Measurements from ENCODE around the gene LTK.

LTK gene

DNA sequence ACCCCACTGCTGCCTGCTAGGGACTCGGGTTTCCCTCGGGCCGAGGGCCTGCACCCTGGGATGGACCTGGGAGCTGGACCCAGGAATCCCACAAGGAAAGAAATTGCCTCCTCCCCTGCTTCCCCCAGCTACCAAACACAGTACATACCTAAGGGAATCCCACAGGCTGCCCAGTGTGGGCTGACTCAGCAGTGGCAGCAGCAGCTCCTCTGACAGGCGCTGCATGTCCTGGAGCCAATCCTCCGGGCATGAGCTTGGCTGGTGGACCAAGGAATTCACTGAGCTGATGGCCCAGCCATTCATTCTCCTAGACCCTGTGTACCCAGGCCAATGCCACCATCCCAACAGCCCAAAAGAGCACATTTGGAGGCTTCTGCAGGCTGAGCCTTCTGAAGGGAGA, 9.5 kb upstream of the LTK start:
- DNase-seq, result no peak

DNA sequence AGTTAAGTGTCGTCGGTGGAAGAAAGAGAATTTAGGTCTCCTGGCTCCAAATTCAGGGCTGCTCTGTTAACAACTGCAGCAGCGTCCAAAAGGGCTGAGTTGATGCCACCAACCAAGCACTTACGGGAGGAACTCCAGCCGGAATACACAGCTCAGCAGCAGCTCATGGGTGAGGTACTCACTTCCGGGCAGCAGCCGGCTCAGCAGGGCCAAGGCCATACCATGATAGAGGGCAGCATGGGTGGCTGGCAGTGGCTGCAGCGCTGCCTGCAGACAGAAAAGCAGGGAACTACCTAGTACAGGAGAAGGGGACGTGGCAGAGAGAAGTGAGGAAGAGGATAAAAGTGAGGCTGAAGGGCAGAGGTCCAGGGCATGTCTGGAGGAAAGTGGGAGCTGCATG, 8.0 kb upstream of the LTK start:
- DNase-seq, result no peak

DNA sequence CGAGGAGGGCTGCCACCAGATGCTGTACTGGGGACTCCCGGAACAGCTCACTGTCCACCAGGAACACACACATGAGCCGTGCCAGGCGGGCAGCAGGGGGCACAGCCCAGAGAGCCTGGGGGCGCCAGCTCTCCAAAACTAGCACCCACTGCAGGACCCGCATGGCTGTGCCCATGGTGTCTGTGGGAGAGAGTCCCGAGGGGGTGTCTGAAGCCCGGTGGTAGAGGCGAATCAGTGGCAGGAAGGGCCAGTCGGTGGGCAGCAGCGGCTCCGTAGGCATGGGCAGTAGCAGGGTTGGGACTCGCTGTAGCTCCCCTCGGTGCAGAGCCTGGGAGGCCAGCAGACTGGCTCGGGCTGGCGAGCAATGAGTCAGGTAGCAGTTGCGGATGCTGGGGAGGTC, 7.0 kb upstream of the LTK start:
- no peak for DNase-seq

DNA sequence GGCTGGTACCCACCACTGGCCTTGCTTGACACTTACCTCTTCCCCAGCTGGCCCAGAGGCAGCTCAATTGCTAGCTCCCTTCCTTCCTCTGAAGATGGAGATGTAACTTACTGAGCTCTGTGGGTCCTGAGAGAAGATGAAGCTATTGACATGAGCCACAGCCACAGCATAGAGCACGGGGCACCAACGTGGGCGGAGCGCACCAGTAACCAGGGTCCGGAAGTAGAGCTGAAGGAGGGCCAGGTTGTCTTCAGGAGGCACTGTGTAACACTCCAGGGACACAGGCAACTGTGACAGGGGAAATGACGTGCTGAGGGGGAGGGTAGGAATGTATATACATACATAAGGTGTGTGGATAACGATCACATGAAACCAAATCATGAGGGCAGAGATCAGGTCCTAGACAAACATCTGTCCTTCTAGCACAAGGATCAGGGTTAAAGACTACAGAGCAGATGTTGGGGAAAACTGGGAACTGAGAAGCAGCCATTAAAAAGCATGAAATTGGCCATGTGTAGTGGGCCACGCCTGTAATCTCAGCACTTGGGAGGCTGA, 4.3 kb upstream of the LTK start:
- no peak for DNase-seq

DNA sequence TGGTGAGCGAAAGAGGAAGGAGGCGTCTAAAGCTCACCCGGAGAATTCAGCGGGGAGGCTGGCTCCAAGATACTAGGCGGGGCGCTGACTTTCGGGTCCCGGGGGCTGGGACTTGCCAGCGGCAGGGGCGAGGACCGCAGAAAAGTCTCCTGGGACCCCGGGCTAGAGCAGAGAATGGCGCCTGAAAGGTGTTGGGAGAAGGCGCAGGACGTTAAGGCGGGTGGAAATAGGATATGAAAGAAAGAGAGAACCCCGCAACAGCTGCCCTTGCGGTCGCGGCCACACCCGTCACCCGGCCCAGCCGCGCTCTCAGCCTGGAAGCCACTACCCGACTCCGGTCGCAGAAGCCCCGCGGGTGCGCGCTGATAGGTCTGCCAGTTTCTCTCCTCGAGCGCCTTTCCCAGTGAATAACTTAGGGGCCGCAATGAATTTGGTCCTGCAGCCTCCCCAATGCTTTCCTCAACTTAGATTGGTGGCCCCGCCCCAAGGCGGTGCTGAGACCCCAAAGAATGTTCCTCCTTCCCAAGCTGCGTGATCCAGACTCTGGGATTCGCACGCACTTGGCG, 604 bp downstream of the LTK start:
- peak; percentile 10 for DNase-seq

DNA sequence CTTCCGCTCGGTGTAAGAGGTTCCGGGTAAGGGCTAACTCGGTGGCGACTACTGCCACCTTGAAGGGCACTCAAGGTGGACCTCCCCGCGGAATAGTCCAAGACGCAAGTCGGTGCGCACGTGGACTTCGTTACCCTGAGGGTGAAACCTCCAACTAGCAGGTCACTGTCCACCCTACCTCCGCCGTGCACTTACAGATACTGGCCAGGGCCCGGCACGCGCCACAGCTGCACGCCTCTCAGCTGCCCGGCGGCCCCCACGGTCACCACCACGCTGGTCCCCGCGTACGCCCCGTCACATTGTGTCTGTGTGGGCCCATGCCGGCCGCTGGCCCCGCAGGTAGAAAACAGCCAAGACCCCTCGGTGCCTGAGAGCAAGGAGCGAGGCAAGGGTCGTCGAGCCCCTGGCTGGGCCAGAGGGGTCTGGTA, 1.1 kb downstream of the LTK start:
- DNase-seq, result peak; percentile 7

DNA sequence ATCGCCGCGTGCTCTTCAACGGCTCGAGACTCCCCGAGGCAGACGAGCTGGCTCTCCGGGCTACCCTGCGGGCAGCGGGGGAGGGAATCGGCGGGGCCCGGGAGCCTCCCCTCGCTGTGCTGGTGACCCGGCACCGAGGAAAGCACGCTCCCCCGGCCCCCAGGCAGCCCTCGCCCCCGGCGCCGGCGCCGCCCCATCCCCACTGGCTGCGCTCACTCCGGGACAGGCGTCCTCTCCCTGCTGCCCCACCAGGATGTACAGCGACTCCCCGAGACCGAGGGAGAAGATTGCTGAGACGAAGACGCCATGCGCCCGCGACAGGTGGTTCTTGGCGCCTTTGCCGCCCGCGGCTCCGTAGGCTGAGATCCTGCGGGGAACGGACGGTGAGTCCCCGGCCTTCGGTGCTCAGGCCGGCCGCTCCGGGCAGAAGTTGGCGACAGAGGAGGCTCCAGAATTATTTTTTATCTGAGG, 1.7 kb downstream of the LTK start:
- DNase-seq, result peak; percentile 50

DNA sequence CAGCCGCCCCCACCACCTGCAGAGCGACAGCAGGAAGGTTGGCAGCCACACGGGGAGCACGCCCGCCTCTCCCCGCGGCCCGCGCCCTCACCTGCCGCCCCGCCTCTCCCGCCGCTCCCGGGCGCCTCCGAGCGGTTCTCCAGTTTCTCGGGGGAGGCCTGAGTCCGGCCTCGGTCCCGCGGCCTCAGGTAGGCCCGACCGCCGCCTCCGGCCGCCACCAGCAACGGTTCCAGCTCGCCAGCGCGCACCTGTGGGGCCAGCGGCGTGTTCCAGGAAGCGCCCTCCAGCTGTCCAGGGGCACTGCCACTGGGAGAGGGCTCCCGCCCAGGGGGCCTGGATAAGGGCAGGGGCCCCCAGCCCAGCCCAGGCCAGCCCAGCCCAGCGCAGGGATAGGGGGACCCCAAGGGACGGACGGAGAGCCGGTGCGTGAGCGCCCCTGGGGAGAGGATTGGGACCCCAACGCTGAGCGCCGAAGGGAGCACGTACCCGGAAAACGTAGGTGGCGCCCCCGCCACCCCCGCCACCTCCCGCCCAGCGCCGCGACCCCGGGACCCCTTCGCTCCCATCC, 2.2 kb downstream of the LTK start:
- DNase-seq, result peak; percentile 61

DNA sequence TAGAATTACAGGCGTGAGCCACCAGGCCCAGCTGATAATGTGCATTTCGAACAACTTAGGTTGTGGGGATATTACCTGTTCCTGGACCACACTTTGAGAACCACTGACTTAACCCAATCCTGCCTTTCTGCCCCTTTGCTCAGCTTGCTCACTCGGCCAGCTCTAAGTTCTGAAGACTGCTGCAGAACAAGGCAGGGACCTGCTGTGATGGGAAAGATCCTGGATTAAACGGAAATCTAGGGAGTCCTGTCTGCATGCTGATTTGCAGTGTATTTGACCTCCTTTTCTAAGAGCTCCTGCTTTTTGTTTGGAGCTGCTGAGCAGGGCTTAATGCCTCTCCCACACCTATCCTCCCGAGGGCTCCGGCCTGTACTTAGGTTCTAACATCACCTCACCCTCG, 2.9 kb downstream of the LTK start:
- DNase-seq, result no peak

DNA sequence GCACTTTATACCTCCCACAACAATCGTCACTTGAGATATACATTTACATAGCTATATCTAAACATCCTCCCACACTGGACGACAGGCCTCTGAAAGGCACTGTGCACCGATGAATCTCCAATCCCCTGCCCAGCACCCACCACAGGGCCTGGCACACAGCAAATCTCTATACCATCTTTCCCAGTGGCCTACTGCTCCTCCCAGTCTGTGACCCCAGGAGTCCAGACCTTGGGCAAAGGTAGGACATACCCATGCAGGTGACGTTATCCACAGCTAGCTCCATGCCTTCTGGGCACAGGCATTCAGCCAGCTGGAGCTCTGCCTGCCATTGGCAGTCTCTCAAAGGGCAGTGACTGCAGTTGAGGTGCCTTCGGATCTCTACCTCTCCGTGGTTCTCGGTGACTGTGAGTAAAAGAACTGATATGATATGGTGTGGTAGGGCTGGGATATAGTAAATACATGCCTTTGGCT, 5.8 kb downstream of the LTK start:
- no peak for DNase-seq

DNA sequence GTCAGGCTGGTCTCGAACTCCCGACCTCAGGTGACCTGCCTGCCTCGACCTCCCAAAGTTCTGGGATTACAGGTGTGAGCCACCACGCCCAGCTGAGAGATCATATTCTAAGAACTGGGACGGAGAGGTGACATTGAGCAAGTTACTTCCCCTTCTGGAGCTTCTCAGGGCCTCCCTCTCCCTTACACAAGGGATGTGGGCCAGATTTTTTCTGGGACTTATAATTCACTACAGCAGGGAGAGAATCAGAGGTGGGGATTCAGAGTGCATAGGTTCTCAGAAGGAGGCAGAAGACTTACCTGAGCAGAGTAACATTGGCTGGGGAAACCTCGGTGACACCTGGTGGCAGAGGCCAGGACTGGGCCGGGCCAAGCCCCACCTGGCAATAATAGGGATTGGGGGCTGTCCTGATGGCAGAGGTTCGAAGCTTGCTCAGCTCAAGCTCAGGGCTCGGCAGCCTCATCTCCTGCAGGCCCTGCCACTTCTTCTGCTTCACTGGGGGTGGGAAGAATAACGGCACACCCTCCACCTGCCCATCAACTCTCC, 6.8 kb downstream of the LTK start:
- DNase-seq, result no peak

DNA sequence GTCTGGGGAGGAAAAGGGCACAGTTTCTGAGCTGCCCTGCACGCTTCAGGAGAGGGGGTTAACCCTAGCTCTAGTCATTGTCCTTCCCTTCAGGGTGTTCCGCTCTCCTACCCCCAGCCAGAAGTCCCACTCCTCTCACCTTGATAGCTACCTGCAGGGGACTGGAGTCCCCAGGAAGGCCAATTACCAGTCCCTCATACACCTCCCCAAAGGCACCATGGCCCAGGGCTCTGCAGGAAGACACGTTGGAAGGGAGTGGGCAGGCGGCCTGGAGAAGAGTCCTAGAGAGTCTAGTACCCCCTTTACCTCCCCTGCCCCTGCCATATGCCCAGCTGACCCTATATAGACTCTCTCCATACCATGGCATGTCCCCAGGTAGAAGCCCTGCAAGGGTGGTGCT, 7.9 kb downstream of the LTK start:
- DNase-seq, result no peak

DNA sequence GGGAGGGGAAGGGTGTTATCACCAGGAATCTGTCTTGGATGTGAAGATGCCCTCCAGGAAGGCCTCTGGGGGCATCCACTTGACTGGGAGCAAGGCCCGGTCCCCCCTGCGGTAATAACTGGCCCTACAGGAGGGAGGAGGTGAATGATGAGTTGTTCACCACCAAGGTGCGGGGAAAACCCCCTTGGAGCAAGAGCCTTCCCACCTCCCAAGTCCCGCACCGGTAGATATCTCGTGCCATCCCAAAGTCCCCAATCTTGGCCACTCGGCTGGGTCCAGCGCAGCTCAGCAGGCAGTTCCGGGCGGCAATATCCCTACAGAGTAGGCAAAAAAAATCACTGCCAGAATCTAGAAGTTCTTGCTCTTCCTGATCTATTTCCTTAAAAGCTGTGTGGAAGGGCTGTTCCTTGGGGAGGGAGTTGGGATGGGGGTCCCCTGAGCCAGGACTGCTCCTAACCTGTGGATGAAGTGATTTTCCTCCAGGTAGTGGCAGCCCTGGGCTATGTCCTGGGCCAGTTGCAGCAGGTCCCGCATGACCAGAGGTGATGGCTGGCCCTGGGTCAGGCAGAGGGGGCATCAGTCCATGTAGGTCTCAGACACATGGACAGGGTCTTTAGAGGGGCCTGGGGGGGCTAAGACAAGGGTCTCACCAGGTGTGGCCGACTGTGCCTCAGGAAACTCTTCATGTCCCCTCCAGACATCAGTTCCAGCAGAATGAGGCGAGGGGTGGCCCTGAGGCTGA, 8.7 kb downstream of the LTK start:
- no peak for DNase-seq

DNA sequence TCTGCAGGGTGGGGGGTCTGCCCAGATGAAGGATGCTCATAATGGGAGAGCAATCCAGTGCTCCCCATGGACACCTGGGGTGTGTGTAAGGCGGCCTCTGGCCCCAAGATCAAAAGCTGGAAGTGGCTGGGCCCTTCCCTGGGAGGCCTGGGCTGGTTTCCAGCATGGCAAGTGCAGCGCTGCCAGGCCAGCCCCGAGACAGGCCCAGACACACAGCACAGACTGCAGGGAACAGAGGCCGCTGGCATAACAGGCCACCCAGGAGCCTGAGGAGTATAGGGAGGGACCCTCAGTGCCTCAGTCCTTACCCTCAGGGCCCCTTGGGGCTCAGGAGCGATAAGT, 10.0 kb downstream of the LTK start:
- no peak for DNase-seq

DNA sequence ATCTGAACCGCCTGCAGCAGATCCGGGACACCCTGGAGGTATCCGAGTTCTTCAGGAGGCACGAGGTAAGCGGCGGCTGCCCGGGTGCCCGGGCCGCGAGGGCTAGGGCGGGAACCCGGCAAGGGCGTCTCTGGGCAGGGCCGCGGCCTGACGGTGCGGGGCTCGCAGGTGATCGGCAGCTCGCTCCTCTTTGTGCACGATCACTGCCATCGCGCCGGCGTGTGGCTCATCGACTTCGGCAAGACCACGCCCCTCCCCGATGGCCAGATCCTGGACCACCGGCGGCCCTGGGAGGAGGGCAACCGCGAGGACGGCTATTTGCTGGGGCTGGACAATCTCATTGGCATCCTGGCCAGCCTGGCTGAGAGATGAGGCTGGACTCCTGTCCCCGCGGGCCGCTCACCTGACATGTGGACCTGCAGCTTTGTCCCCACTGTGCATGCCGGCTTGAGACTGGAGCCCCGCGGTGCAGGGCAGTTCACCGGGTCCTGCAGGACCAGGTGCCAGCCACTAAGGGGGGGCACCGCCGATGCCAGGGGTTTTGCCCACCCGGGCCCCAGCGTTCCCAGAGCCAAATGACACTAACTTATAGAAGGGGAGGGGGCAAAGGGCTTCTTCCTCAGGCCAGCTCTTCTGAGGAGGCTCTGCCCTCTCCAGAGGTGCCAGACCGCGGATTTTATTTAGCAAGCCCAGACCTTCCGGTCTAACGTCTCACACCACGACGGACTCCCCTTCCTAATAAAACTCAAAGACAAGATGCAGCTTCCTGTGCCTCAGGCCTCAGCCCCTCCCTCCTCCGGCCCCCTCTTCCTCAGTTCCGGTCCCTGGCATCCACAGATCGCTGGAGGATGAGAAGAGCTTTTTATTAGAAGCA, 10.6 kb downstream of the LTK start:
- no peak for DNase-seq

DNA sequence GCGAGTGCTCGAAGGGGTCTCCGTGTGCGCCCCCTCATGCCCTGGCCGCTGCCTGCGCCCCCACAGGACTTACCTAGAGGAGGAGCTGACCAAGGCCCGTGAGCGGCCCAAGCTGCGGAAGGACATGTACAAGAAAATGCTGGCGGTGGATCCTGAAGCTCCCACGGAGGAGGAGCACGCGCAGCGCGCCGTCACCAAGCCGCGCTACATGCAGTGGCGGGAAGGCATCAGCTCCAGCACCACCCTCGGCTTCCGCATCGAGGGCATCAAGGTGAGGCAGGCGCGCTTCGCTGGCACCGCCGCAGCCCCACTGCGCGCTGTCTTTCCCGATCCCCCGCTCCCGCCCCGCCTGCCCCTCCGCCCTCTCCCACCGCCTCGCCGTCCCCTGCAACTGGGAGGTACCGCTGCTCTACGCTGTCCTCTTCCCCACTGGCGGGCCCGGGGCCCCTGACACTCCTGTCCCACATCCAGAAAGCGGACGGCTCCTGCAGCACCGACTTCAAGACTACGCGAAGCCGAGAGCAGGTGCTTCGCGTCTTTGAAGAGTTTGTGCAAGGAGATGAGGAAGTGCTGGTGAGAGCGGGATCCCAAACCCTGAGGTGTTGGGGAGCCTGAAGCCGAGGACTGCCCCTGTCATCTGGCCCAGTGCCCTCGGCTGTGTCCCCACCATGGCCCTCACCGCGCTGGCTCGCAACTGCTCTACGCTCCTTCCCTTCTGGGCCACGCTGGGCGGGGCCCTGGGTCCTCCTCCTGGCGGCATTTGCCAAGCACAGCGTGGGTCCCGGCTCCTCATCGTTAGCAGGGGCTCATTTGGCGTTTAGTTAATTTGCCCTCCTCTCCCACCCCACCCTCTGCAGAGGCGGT, 11.5 kb downstream of the LTK start:
- no peak for DNase-seq

DNA sequence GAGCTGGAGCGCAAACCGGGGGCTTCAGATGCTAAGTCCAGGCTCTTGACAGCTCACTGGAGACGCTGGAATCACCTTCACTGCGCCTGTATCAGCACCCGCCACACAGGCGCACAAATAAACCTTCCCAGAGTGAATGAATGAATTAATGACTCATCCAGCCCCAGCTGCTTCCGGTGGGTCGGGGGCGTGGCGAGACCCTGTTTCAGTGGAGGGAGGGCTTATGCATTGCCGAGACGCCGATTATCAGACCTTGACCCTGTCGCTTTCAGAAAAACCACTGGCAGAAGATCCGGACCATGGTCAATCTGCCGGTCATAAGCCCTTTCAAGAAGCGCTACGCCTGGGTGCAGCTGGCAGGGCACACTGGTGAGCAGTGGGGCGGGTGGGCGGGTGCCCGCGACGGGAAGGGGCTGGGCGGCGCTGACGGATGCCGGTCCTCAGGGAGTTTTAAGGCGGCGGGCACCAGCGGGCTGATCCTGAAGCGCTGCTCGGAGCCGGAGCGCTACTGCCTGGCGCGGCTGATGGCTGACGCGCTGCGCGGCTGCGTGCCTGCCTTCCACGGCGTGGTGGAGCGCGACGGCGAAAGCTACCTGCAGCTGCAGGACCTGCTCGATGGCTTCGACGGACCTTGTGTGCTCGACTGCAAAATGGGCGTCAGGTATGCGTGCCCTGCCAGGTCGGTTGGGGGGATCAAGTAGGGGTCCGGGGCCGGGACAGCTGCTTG, 12.3 kb downstream of the LTK start:
- DNase-seq, result no peak

DNA sequence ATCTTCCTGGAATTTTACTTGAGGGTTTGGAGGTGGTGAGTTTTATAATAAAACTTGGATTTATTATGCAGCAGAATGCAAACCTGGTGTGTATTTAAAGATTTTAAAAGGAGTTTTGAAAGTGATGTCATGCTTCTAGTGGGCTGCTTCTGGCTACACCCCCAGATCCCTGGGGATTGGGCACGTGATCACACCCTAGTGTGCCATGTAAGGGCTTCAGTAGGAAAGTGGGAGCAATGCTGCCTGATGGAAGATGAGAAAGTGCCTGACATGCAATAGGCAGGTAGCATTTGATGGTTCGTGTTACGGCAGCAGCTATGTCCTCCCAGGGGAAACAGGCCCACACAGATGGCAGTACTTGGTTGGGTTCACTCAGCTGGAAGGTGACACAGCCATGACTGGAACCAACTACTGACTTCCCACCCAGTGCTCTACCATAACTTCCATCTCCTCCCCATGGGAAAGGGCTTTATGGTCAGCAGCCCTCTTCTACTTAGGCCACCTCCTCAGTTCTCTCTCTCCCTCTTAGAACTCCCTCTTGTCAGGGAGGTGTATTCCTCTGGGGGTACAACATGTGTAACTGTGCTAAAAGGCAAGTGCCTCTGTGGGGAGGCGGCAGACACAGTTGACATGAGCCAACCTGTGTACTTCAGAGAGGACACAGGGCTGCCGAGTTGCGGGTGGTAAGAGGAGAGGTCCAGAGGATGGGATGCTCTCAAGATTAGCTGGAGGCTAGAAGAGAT, 14.3 kb downstream of the LTK start:
- DNase-seq, result no peak

DNA sequence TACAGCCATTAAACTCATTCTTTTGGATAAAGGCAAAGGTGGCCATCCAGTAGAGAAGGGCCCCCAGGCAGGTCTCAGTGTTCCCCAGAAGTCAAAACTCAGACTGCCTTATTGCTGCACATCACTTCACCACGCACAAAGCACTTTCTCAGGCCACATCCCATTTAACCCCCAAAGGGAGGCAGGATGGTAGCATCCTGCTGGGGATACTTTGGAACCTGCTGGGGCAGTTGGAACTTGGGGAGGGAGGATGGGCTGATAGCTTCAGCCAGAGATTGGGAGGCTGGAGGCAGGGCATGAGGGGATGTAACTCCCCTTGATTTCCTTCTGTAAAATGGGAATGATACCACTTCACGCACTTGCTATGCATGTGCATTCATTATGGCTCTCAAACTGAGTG, 15.0 kb downstream of the LTK start:
- DNase-seq, result no peak
